Measurements from ENCODE around the gene ZNF165.
"Not testable (repeated sequence)": the region's sequence is repeated elsewhere in the genome, so short reads cannot be mapped to it uniquely, and the experiment has no call there.

Gene ZNF165

GRCh38 chr6:28080381-28080630 lies at the start of gene ZNF165:
Gene ZNF165 (plus strand): TSS chr6:28080568. CDS start chr6:28085481, 4,913 bp downstream.
- DNase-seq = not testable (repeated sequence)

GRCh38 chr6:28053584-28053983 lies 26.8 kb upstream of the ZNF165 start:
- DNase-seq = no peak

- DNase-seq = no peak
Observed at GRCh38 chr6:28060405-28060804, 20.0 kb upstream of the ZNF165 start.

- DNase-seq = no peak
Observed at GRCh38 chr6:28064272-28064671, 16.1 kb upstream of the ZNF165 start.

- no peak for DNase-seq
Observed at GRCh38 chr6:28068067-28068466, 12.3 kb upstream of the ZNF165 start.

GRCh38 chr6:28070968-28071367 lies 9.4 kb upstream of the ZNF165 start:
- not testable (repeated sequence) for DNase-seq

GRCh38 chr6:28078050-28078449 lies 2.3 kb upstream of the ZNF165 start:
- DNase-seq = no peak

GRCh38 chr6:28078836-28079235 lies 1.5 kb upstream of the ZNF165 start:
- DNase-seq = no peak

- peak; percentile 89 for DNase-seq
Observed at GRCh38 chr6:28080631-28081485, 490 bp downstream of the ZNF165 start.

- DNase-seq = no peak
Observed at GRCh38 chr6:28081486-28081751, 1.1 kb downstream of the ZNF165 start.

GRCh38 chr6:28082939-28083338 lies 2.6 kb downstream of the ZNF165 start:
- DNase-seq = no peak

- no peak for DNase-seq
Observed at GRCh38 chr6:28089054-28089453, 8.7 kb downstream of the ZNF165 start.

- DNase-seq = no peak
Observed at GRCh38 chr6:28090917-28091586, 10.7 kb downstream of the ZNF165 start.

GRCh38 chr6:28102222-28102621 lies 21.9 kb downstream of the ZNF165 start:
- DNase-seq = not testable (repeated sequence)

GRCh38 chr6:28102699-28103098 lies 22.3 kb downstream of the ZNF165 start:
- DNase-seq = not testable (repeated sequence)

- DNase-seq = peak; percentile 81
Observed at GRCh38 chr6:28104392-28105244, 24.2 kb downstream of the ZNF165 start.

- DNase-seq = no peak
Observed at GRCh38 chr6:28105245-28105639, 24.9 kb downstream of the ZNF165 start.

- no peak for DNase-seq
Observed at GRCh38 chr6:28107506-28107905, 27.1 kb downstream of the ZNF165 start.

- no peak for DNase-seq
Observed at GRCh38 chr6:28111964-28112363, 31.6 kb downstream of the ZNF165 start.

- DNase-seq = no peak
Observed at GRCh38 chr6:28115799-28116198, 35.4 kb downstream of the ZNF165 start.

- DNase-seq = no peak
Observed at GRCh38 chr6:28117386-28118050, 37.1 kb downstream of the ZNF165 start.

GRCh38 chr6:28118217-28118616 lies 37.8 kb downstream of the ZNF165 start:
- DNase-seq = no peak

- no peak for DNase-seq
Observed at GRCh38 chr6:28121876-28122275, 41.5 kb downstream of the ZNF165 start.
